HFF-Myc (cell line): ENCODE results near the gene PDE4B.

Experiments used
- DNase-seq: peaks from one replicate; pipeline ENCODE4 v3.0.0-alpha.2; 2011; ENCODE audit warnings: low read depth; ENCODE audit errors: extremely low read depth
- H3K4me3 ChIP-seq: replicated peaks from 2 replicates; pipeline ENCODE4 v1.5.1; 2011; ENCODE audit warnings: low read depth, mild to moderate bottlenecking, control low read depth, low read length
- CTCF ChIP-seq: IDR thresholded peaks from 2 replicates; pipeline ENCODE4 v1.5.1; 2012; ENCODE audit warnings: mild to moderate bottlenecking, low read depth, low read length, control low read depth; ENCODE audit errors: missing control alignments

PDE4B gene

GRCh38 chr1:66183400-66183799 lies 390.7 kb downstream of the PDE4B start:
- no peak for DNase-seq
- no peak overlapping the region for H3K4me3 ChIP-seq
- no peak for TF ChIP-seq CTCF

GRCh38 chr1:66197120-66197519 lies 404.4 kb downstream of the PDE4B start:
- H3K4me3 ChIP-seq: no peak overlapping the region
- TF ChIP-seq CTCF: no peak
- no peak for DNase-seq

GRCh38 chr1:66197785-66198184 lies 405.1 kb downstream of the PDE4B start:
- H3K4me3 ChIP-seq: no peak overlapping the region
- no peak for DNase-seq
- no peak for TF ChIP-seq CTCF

GRCh38 chr1:66206563-66207144 lies 414.0 kb downstream of the PDE4B start:
- TF ChIP-seq CTCF: no peak
- no peak overlapping the region for H3K4me3 ChIP-seq
- DNase-seq: no peak

- no peak for TF ChIP-seq CTCF
- no peak overlapping the region for H3K4me3 ChIP-seq
- no peak for DNase-seq
Observed at GRCh38 chr1:66207484-66207883, 414.8 kb downstream of the PDE4B start.

GRCh38 chr1:66208632-66209031 lies 415.9 kb downstream of the PDE4B start:
- TF ChIP-seq CTCF: no peak
- H3K4me3 ChIP-seq: no peak overlapping the region
- DNase-seq: no peak

GRCh38 chr1:66210635-66211244 lies 418.0 kb downstream of the PDE4B start:
- no peak for DNase-seq
- no peak for TF ChIP-seq CTCF
- H3K4me3 ChIP-seq: no peak overlapping the region
